BLaER1 (cell line): ENCODE results near the gene RPL39.

Experiments used
- H3K27ac ChIP-seq: shearing (Covaris generic); formaldehyde crosslinking; 2 replicates; pipeline ENCODE4 v1.8.1; 2022
- H3K27me3 ChIP-seq: shearing (Covaris generic); formaldehyde crosslinking; 2 replicates; pipeline ENCODE4 v1.8.1; 2022
- H3K36me3 ChIP-seq: shearing (Covaris generic); formaldehyde crosslinking; 2 replicates; pipeline ENCODE4 v1.8.1; 2022
- H3K4me1 ChIP-seq: shearing (Covaris generic); formaldehyde crosslinking; 2 replicates; pipeline ENCODE4 v1.8.1; 2022
- H3K4me2 ChIP-seq: shearing (Covaris generic); formaldehyde crosslinking; 2 replicates; pipeline ENCODE4 v1.8.1; 2022
- H3K4me3 ChIP-seq: shearing (Covaris generic); formaldehyde crosslinking; 2 replicates; pipeline ENCODE4 v1.8.1; 2022
- H3K9ac ChIP-seq: shearing (Covaris generic); formaldehyde crosslinking; 2 replicates; pipeline ENCODE4 v1.8.1; 2022
- H3K9me3 ChIP-seq: shearing (Covaris generic); formaldehyde crosslinking; 2 replicates; pipeline ENCODE4 v1.8.1; 2022
- H4K20me1 ChIP-seq: shearing (Covaris generic); formaldehyde crosslinking; 2 replicates; pipeline ENCODE4 v1.8.1; 2022
- Cebpa-rat ChIP-seq: shearing (Covaris generic); IDR thresholded peaks from 2 replicates; pipeline ENCODE4 v1.8.1; 2022

RPL39 gene

DNA sequence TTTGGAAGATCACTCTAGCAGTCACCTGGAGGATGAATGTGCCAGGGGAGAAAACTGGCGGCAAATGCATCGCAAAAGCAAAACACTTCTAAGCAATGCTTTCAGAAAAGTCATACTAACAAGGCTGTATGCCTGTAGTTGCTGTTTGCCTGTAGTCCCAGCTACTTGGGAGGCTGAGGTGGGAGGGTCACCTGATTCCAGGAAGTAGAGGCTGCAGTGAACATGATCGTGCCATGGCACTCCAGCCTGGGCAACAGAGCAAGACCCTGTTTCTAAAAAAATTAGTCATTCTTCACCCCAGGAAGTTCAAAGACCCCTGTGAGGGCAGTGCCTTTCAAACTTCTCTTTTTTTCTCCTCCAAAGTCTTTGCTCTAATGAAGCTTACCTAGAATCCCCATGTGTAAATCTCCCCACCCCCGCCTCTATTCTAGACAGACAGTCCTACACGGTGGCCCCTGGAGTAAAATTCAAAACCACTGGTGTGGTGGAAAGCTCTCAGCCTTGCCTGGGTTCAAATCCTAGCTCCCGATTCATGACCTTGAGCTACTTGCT, 27.5 kb downstream of the RPL39 start:
- H3K36me3 ChIP-seq, result no peaks in the 10 kb centered on the region
- H3K4me3 ChIP-seq, result no peak overlapping the region
- H3K27ac ChIP-seq, result no peak overlapping the region
- peaks cover under 1% of the 10 kb centered on the region; the same call in 1 of the 2 replicates for H3K9me3 ChIP-seq
- no peak overlapping the region for H3K9ac ChIP-seq
- TF ChIP-seq Cebpa-rat, result no peak
- no peaks in the 10 kb centered on the region for H3K27me3 ChIP-seq
- peaks cover 16% of the 10 kb centered on the region for H4K20me1 ChIP-seq
- H3K4me2 ChIP-seq, result peak overlapping the region; percentile 50
- H3K4me1 ChIP-seq, result peaks cover 62% of the 10 kb centered on the region

DNA sequence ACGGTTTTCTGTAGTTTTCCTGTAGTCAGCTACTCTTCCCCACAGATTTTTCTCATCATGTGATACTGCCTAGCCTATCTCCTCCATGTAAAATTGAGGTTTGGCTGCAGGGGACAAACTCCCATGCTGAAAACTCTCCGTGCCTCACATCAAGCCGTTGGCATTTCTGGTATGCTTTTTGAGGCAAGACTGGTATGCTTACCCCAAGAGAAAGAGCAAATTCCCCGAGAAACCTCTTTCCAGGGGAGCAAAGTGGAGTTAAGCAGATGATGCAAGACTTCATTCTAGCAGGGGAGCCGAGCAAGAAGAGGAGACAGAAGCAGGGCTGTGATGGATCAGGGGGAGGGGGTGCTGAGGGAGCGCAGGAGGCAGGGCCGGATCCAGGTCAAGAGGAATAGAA, 28.2 kb downstream of the RPL39 start:
- no peak overlapping the region for H3K27ac ChIP-seq
- H3K27me3 ChIP-seq, result no peaks in the 10 kb centered on the region
- peak overlapping the region; percentile 50 for H3K4me2 ChIP-seq
- no peaks in the 10 kb centered on the region for H3K36me3 ChIP-seq
- H3K4me1 ChIP-seq, result peaks cover 68% of the 10 kb centered on the region
- no peak overlapping the region for H3K9ac ChIP-seq
- no peak for TF ChIP-seq Cebpa-rat
- no peak overlapping the region for H3K4me3 ChIP-seq
- H3K9me3 ChIP-seq, result no peaks in the 10 kb centered on the region
- peaks cover 19% of the 10 kb centered on the region for H4K20me1 ChIP-seq

DNA sequence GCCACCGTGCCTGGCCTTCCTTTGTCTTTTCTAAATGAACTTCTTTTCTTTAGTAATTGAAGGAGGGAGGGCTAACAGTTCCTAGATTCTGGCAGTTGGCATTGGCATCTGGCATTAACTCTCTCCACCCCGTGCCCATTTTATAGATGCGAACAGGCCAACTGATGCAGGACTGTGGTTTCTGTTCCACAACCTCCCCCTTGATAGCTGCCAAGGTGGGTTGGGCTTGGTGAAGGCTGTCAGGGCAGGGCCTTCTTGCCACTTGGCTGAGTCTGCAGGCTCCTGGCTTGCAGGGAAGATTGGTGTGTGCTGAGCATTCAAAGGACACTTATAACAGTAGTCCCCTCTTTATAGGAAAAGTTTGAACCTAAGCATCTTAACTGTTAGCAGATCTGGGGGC, 28.7 kb downstream of the RPL39 start:
- H3K27ac ChIP-seq, result no peak overlapping the region
- peaks cover 71% of the 10 kb centered on the region for H3K4me1 ChIP-seq
- H3K9ac ChIP-seq, result no peak overlapping the region
- H3K9me3 ChIP-seq, result no peaks in the 10 kb centered on the region
- peaks cover 19% of the 10 kb centered on the region for H4K20me1 ChIP-seq
- H3K36me3 ChIP-seq, result no peaks in the 10 kb centered on the region
- H3K4me2 ChIP-seq, result peak overlapping the region; percentile 50
- no peak for TF ChIP-seq Cebpa-rat
- no peaks in the 10 kb centered on the region for H3K27me3 ChIP-seq
- no peak overlapping the region for H3K4me3 ChIP-seq

DNA sequence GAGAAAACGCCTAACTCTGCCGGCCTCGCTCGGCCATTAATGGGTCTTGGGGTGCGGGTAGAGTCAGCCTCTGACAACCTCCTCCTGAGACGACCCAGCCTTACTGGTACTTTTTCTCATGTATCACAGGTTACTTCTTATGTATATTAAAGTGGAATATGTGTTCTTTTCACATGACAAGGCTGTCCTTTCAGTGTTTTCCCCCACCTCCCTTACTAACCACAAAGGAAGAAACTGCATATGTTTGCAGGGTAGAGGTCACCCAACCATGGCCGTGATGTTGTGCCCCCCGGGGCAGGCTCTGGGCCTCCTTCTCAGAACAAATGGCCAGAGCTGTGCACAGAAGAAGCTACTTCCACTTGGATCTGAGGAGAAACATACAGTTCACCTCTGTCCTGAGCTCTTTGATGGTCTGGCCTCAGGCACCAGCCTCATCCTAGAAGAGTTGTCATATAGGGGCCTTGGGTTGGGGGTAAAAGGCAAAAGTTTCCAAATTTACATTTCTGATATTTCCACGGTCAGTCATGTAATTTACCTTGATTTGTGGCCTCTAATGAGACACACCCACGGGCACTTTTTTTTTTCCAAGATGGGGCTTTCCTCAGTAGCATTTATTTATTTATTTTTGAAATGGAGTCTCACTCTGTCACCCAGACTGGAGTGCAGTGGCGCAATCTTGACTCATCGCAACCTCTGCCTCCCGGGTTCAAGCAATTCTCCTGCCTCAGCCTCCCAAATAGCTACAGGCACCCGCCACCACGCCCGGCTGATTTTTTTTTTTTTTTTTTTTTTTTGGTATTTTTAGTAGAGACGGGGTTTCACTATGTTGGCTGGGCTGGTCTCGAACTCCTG, 31.2 kb downstream of the RPL39 start:
- TF ChIP-seq Cebpa-rat, result no peak
- H4K20me1 ChIP-seq, result peaks cover 19% of the 10 kb centered on the region
- no peaks in the 10 kb centered on the region for H3K9me3 ChIP-seq
- H3K36me3 ChIP-seq, result no peaks in the 10 kb centered on the region
- H3K4me2 ChIP-seq, result peak overlapping the region; percentile 92
- peak overlapping the region; percentile 66 for H3K4me3 ChIP-seq
- H3K9ac ChIP-seq, result peak overlapping the region; percentile 44; the same call in 1 of the 2 replicates
- H3K27me3 ChIP-seq, result no peaks in the 10 kb centered on the region
- H3K4me1 ChIP-seq, result peaks cover 93% of the 10 kb centered on the region
- 0 out of 2 replicates have a peak overlapping the region, but pooled peaks have one; percentile 20 for H3K27ac ChIP-seq

DNA sequence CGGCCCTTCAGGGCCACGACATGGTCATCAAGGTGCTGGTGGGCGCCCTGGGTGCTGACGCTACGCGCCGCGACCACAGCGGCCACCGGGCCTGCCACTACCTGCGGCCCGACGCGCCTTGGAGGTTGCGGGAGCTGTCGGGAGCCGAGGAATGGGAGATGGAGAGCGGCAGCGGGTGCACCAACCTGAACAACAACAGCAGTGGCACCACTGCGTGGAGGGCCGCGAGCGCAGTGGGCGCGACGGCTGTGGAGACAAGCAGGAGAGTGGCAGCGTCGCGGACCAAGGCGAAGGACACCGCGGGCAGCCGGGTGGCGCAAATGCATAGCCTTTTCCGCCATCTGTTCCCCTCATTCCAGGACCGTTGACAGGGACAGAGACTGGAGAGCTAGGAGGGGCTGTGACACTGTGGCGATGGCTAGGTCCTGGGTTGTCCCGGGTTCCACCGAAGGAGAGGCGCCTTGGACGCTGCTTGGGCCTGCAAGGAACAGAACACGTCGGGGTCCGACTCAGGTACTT, 32.1 kb downstream of the RPL39 start:
- TF ChIP-seq Cebpa-rat, result no peak
- peaks cover 19% of the 10 kb centered on the region for H4K20me1 ChIP-seq
- no peaks in the 10 kb centered on the region for H3K36me3 ChIP-seq
- H3K4me1 ChIP-seq, result peaks cover 96% of the 10 kb centered on the region
- peak overlapping the region; percentile 25; the same call in 1 of the 2 replicates for H3K27ac ChIP-seq
- no peaks in the 10 kb centered on the region for H3K9me3 ChIP-seq
- H3K4me3 ChIP-seq, result peak overlapping the region; percentile 66
- peak overlapping the region; percentile 44; the same call in 1 of the 2 replicates for H3K9ac ChIP-seq
- peak overlapping the region; percentile 92 for H3K4me2 ChIP-seq
- no peaks in the 10 kb centered on the region for H3K27me3 ChIP-seq

DNA sequence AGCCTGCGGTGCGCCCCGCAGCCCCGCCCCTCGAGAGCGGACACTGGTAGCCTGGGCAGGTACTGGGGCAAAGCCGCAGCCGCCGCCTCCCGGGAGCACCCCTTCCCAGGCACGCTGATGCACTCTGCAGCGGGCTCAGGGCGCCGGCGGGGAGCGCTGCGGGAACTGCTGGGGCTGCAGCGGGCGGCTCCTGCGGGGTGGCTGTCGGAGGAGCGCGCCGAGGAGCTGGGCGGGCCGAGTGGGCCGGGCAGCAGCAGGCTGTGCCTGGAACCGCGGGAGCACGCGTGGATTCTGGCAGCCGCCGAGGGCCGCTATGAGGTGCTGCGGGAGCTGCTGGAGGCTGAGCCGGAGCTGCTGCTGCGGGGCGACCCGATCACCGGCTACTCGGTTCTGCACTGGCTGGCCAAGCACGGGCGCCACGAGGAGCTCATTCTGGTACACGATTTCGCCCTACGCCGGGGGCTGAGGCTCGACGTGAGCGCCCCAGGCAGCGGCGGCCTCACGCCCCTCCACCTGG, 32.6 kb downstream of the RPL39 start:
- Histone ChIP-seq H3K36me3 (no peaks in the 10 kb centered on the region), H3K9me3 (no peaks in the 10 kb centered on the region), H3K9ac (peak overlapping the region; percentile 44), H3K27ac (0 out of 2 replicates have a peak overlapping the region, but pooled peaks have one; percentile 25), H3K4me2 (peak overlapping the region; percentile 92), H3K4me1 (peaks cover 95% of the 10 kb centered on the region), H3K27me3 (no peaks in the 10 kb centered on the region), H3K4me3 (peak overlapping the region; percentile 66), H4K20me1 (peaks cover 19% of the 10 kb centered on the region)
- TF ChIP-seq Cebpa-rat, result no peak

DNA sequence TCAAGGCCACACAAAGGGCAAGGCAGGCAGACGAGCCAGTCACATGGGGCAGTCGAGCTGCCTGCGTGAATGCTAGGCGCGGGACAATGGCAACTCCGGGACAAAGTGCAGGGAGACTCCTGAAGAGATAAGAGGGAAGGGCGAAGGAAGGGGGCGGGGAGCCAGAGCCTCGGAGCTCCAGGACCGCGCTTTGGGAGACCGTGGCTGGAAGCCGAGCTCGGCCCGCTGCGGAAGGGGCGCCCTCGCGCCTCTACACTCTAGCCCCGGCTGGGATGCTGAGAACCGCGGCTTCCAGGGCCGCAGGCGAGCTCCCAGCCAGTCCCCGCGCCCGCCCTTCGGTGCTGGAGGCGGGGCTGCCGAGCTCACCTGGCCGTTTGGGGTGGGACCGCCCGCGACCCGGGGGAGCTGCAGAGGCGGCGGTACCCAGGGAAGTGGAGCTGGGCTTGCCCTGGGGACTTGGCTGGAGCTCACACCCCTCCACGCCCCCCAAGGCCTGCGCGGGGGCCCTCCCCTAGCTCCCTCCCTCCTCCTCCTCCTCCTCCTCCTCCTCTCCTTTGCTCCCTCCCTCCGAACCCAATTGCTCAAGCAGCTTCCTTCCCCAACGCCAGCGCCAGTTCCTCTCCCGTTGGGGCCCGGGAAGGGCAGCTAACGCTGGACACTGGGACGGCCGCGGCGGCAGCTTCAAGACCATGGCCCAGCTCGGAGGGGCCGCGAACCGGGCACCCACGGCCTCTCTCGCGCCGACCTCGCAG, 33.3 kb downstream of the RPL39 start, which contains the start of gene SOWAHD:
TSS of gene SOWAHD (plus strand) at position 610 of the 752 bp plus-strand sequence. CDS start at position 690, 80 bp downstream.
- no peaks in the 10 kb centered on the region for H3K9me3 ChIP-seq
- peak within 1 kb of the TSS; percentile 44 for H3K9ac ChIP-seq
- H3K4me3 ChIP-seq, result peak within 1 kb of the TSS; percentile 66
- H4K20me1 ChIP-seq, result peaks cover 19% of the 10 kb centered on the region
- peak within 1 kb of the TSS; percentile 92 for H3K4me2 ChIP-seq
- peaks cover 94% of the 10 kb centered on the region for H3K4me1 ChIP-seq
- H3K27me3 ChIP-seq, result no peaks in the 10 kb centered on the region
- peak within 1 kb of the TSS; percentile 38 for H3K27ac ChIP-seq
- no peaks in the 10 kb centered on the region for H3K36me3 ChIP-seq
- no peak for TF ChIP-seq Cebpa-rat

DNA sequence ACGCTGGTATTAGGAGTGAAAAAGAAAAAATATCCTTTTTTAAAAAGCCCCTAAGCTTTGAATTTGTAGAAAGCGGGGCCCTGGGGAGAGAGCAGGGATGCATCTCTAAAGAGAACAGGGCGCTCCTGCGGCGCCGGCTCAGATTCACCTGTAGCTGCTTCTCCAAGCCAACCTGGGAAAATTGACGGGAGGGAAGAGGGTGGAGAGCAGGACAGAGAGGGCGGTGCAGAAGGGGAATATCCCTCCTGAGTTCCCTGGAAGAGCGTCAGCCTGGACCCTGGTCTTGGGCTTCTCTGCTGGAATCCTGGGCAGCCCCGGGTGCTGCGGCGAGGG, 33.8 kb downstream of the RPL39 start:
- H3K27me3 ChIP-seq, result no peaks in the 10 kb centered on the region
- peaks cover 89% of the 10 kb centered on the region for H3K4me1 ChIP-seq
- H3K36me3 ChIP-seq, result no peaks in the 10 kb centered on the region
- no peak for TF ChIP-seq Cebpa-rat
- H3K4me3 ChIP-seq, result peak overlapping the region; percentile 66; the same call in 1 of the 2 replicates
- no peak overlapping the region for H3K9ac ChIP-seq
- H3K4me2 ChIP-seq, result peak overlapping the region; percentile 92
- peaks cover 19% of the 10 kb centered on the region for H4K20me1 ChIP-seq
- no peaks in the 10 kb centered on the region for H3K9me3 ChIP-seq
- H3K27ac ChIP-seq, result peak overlapping the region; percentile 38; the same call in 1 of the 2 replicates

DNA sequence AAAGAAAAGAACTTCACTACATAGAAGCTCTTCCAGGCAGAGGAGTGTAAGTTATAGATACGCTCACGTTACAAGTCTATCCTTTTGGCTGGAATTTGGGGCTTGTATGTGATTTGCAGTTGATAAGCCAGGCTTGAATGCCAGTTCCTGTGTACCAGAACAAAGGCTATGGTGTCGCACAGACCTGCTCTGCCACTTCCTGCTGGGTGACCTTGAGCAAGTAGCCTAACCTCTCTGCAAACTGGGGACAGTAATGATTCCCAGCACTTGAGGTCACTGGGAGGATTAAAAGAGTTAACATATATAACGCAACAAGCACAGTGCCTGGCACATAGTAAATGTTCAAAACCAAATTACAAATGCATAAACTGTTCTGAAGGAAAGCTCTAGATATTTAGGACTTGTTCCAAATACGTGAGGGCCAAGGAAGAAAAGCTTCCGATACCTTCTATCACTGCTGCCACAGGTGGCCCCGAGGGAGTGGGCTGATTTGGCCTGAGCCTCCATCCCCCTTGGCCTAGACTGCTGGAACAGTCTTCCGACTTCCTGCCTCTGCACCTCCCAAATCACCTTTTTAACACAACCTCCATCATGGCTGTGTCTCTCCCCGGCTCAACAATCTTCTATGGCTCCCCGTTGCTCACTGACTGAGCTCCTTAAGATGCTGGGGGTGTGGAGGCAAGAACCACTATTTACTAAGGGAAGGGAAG, 34.3 kb downstream of the RPL39 start:
- Histone ChIP-seq H3K9ac (peak overlapping the region; percentile 20; the same call in 1 of the 2 replicates), H3K27ac (peak overlapping the region; percentile 55), H4K20me1 (peaks cover 19% of the 10 kb centered on the region), H3K4me3 (no peak overlapping the region; the same call in 1 of the 2 replicates), H3K27me3 (no peaks in the 10 kb centered on the region), H3K4me1 (peaks cover 87% of the 10 kb centered on the region), H3K4me2 (peak overlapping the region; percentile 92), H3K9me3 (no peaks in the 10 kb centered on the region), H3K36me3 (no peaks in the 10 kb centered on the region)
- TF ChIP-seq Cebpa-rat, result no peak
